GM19438 (cell line): Measurements from ENCODE around the gene CYP4A22.
"Not testable (repeated sequence)": the region's sequence is repeated elsewhere in the genome, so short reads cannot be mapped to it uniquely, and the experiment has no call there.

Experiments
- ATAC-seq: cut with Tn5 transposase; IDR thresholded peaks from one replicate; pipeline ENCODE4 v1.9.1; 2021; ENCODE audit warnings: low read depth; ENCODE audit not compliant: unreplicated experiment

CYP4A22 gene

DNA sequence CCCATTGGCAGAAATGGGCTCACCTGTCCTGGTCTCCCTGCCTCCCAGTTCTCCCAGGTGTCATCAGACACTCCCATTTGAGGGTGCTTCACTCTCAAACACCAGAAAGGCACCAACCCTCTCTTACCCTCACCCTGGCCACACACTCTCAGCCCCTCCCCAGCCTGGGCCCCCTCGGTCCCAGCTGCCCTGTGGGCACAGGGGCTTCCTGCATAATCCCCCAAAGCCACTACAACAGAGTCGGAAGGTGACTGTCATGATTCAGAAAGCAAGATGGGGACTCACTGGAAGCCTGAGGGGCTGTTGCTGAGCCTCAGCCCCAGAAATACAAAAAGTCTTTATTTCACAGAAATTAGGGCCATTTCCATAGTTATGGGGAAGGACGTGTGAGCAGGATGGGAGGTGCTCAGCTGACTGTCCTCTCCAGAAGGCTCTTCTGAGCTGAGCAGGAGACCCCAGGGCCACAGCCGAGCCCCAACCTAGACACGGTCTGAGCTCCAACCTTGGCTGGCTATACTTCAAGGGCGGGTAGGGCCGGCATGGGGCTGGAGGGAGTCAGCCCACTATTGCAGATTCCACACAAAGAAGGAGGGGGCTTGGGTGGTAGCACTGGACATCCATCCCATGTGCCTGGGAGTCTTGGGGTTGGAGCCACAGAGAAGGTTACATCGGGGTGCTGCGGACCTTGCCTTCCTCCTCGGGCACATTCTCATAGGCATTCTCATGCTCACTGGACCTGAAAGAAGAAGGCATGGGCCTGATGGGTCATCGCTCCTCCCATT is 46.3 kb downstream of the CYP4A22 start:
- ATAC-seq, result no peak

GRCh38 chr1:47184090-47184821 is 47.0 kb downstream of the CYP4A22 start:
- ATAC-seq, result no peak

DNA sequence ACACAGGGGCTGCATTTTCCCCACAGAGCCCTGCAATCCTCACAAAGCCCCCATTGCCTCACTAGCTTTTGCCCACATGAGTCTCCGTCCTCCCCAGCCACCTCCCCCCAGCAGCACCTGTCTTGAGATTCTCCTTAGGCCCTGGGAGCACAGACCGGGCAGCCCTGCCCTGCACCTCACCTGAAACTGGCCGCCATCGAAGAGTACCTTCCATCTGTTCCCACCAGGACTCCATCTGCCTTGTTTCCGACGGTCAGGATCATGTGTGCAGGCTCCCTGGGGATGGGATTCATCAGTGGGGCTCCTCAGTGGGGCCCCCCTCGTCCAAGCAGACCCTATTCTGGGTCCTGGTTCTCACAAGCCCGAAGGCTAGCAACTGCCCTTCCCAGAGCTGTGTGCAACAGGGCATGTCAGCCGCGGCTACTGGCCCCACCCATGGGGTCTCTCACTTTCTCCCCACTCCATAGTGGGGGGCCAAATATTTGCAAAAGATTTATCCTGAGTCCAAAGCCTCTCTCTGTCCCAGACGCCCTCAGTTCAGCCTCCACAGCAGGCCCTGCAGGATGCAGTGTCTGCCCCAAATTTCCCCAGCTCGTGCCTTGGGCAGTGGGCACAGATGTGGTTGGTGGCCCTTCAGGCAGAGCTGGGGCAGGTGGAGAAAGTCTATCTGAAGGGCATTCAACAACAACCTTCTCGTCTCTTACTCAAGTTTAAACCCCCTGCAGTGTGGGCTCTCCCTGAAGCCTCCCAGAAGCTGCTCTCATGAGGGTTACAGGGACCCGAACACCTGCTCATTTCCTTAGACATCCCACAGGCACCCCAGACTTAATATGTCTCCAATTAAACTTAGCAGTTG is 47.8 kb downstream of the CYP4A22 start:
- ATAC-seq, result no peak

- no peak for ATAC-seq
Measured at GRCh38 chr1:47186267-47187185, 49.3 kb downstream of the CYP4A22 start.

- no peak for ATAC-seq
Measured at GRCh38 chr1:47187231-47187925, 50.1 kb downstream of the CYP4A22 start.

DNA sequence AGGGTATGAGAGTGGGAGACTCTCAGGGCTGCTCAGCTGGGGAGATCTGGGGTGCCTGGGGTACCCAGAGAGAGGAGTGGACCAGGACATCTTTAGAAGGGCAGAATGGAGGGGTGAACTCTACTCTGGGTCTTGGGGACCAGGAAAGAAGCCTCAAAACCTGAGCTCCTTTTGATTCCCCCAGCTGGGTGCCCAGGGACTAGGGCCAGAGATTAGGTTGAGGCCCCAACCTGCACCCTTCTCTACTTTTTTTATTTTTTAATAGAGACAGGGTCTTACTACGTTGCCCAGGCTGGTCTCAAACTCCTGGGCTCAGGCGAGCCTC is 50.6 kb downstream of the CYP4A22 start:
- ATAC-seq, result no peak

DNA sequence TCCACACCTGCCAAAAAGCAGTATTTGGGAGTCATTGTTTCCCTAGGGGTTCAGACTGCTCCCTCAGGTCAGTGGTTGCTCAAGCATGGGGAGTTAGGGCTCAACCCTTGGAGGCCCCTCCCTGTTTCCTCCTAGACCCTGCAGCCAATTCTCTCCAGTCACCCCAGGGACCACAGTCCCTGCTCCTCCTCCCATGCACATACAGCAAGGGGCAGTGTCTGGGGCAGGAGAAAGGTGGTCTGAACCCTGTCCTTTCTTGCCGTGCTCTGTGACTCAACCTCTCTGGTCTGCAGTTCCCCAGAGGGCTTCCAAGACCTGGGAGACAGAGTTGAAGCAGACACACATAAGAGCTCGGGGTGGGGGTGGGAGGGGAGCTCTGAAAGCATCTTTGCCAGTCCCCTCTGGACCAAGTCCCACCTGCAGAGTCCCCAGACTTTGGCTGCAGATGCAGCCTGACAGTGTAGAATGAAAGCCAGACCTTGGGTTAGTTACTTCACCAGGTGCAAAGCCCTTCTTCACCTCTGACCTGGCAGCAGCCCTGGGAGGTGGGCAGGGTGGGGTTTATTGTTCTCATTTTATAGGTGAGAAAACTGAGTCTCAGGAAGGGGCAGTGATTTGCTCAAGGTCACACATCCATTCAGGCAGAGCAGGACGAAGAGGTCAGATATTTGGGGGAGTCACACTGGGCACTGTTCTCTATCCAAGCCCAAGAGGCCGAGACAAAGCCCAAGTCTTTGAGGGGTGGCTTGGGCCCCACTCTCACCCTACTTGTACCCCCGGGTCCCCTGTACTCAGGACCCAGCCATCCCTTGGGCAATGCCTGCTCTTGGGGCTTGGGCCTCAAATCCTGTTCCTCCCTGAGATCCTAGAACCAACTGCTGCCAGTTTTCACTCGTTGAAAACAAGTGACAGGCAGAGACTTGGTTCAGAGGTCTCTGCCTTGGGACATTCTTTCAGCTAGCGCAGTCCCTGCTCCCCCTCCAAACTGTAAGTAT is 51.8 kb downstream of the CYP4A22 start:
- no peak for ATAC-seq

DNA sequence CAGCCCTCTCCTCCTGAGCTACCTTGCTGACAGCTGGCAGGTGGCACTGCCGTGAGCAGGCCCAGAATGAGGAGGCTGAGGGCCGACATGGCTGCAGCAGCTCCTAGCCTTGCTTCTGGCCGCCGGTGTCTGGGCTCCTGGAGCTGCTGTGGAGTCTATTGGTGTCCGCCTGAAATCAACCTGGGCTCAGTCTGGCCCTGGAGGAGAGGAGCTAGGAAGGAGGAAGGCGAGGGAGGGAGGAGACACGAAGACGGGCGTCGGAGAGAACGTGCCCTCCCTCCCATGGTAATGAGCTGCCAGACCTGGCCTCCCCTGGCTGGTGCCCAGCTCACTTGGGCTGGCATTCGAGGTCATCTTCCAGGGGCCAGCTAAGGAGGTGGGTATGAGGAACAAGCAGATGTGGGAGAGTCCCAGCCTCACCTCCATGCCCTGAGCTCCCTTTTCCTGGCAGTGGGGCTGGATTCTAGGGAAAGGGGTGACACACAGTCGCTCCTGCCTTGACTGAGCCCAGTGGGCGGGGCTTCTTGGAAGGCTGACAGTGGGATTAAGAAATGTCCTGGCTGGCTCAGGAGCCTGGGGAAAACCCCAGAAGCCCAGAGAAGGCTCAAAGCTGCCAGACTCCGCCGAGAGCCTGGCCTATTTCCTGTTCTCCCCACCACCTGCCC is 52.7 kb downstream of the CYP4A22 start, which contains the start of gene PDZK1IP1:
PDZK1IP1 (minus strand) TSS at position 193 of the 665 bp plus-strand sequence; CDS start at position 89, 104 bp downstream.
- ATAC-seq, result no peak

DNA sequence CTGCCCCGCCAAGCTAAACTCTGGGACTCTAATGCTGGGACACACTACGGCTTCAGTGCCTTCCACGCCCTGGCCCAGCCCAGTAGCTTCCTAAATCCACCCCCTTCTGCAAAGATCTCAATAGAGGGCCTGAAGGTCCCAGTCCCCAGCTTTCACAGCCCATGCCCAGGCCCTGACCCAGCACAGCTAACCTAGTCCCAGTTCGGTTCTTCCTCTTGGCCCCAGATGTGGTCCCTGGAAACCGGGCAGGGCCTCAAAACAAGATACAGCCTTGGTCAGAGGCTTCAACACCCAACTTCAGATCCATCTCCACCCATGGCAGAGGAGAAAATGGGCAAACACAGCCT is 53.2 kb downstream of the CYP4A22 start:
- no peak for ATAC-seq

- no peak for ATAC-seq
Measured at GRCh38 chr1:47190857-47191256, 53.6 kb downstream of the CYP4A22 start.

- no peak for ATAC-seq
Measured at GRCh38 chr1:47191940-47192457, 54.8 kb downstream of the CYP4A22 start.

DNA sequence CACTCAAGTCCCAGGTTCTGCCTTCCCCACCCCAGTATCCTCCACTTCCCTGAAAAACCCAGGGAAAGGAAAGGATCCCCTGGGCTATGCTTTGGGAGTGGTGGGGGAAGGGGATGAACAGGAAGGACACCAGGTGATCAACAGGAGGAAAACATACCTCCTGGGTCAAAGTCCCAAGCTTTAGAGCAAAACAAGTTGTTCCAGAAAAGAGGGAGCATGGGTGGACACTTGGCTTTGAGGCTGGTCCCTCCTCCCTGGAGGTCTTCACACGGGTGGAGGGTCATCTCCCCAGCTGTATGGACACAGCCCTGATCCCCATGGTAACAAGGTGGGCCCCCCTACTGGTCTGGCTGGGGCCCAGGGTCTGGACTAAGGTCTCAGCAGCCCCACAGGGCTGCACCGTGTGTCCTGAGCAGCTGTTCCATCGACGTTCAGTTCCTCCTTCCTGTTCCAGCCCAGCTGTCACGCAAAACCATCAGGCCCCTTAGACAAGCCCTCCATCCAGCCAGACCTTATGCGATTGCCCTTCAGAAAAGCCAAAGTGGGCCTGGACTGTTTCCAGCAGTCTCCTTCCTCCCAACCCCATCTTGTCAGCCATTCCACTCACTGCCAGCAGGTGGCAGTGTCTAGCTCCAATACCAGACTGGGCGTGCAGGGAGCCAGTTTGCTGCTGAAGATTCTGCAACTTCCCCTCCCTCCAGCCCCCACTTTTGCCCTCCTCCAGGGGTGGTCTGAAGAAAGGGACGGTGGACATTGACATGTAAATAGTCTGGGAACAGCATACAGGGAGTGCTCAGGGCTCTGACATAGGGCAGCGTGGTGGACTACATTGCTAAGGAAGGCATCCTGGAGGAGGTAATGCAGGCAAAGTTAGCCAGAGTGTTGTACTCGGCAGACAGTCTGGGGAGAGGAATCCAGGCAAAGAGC is 55.5 kb downstream of the CYP4A22 start:
- ATAC-seq, result no peak

DNA sequence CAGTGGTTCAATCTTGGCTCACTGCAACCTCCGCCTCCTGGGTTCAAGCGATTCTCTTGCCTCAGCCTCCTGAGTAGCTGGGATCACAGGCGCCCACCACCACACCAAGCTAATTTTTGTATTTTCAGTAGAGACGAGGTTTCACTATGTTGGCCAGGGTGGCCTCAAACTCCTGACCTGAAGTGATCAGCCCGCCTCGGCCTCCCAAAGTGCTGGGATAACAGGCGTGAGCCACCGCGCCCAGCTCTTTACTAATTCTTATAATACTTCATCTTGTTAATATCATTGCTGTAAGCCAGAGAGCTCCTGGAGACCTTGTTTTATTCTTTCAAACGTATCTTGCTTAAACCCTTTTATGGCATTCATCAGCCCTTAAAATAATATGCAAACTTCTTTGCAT is 56.3 kb downstream of the CYP4A22 start:
- ATAC-seq, result not testable (repeated sequence)

DNA sequence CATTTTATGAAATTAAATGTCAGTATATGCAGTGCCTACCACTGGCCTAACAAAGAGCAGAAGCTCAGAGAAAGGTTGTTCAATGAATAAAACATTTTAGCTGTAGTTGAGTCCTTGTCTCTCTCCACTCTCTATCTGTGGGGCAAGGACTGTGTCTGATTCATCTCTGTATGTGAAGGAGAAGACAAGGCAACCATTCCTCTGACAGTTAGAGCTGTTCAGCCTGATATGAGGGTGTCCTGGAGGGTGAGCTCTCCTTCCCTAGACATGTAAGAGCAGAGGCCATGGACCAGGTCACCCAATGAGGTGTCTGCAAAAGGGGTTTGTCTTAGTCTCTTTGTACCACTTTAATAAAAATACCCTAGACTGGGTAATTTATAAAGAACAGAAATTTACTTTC is 57.1 kb downstream of the CYP4A22 start:
- ATAC-seq, result no peak

- not testable (repeated sequence) for ATAC-seq
Measured at GRCh38 chr1:47195981-47196380, 58.7 kb downstream of the CYP4A22 start.

- no peak for ATAC-seq
Measured at GRCh38 chr1:47196622-47197021, 59.4 kb downstream of the CYP4A22 start.

DNA sequence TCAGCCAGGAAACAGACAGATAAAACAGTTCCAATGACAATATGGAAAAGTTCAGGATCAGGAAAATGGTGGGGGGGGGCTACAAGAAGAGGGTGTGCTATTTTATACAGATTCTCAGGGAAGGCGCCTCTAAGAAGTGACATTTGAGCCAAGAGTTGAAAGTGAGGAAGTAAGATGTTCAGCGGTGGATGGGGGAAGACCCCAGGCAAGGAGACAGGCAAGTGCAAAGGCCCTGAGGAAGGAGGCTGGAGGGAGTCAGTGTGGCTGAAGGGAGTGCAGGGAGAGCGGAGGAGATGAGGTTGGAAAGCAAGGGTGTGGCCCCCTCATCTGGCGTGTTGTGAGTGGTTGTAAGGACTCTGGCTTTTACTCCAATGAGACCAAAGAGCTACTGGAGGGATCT is 61.0 kb downstream of the CYP4A22 start:
- no peak for ATAC-seq
